ENCODE data around the gene TPPP2. TPM values are rescaled to one million over a fixed set of nuclear protein-coding genes. Genes with fewer than 3 reads are reported as not detected.

TPPP2 gene
- total and polyA plus RNA-seq, 2 experiments from 2014 or later, result not detected

GRCh38 chr14:21073921-21074320 is 43.9 kb downstream of the TPPP2 start:
- TF ChIP-seq CREB1 (CRISPR knock-in tag; IDR thresholded peaks at IDR 0.05; ENCODE audit: low read depth), result no peak
- no peak for TF ChIP-seq EZH2phosphoT487 (IDR thresholded peaks at IDR 0.05; ENCODE audit: unreplicated experiment)
- TF ChIP-seq ZNF114 (CRISPR knock-in tag; IDR thresholded peaks at IDR 0.05), result no peak
- TF ChIP-seq STAT1 (IDR thresholded peaks at IDR 0.05; ENCODE audit: unreplicated experiment), result no peak
- no peak for TF ChIP-seq EZH2 (IDR thresholded peaks at IDR 0.05; ENCODE audit: low read depth, unreplicated experiment)
- TF ChIP-seq REST (IDR thresholded peaks at IDR 0.05; ENCODE audit: unreplicated experiment), result no peak
- no peak for TF ChIP-seq JUNB (IDR thresholded peaks at IDR 0.05; ENCODE audit: unreplicated experiment)
- TF ChIP-seq POLR2AphosphoS5 (IDR thresholded peaks at IDR 0.05; ENCODE audit: low read depth), result no peak
- no peak for TF ChIP-seq NANOG (IDR thresholded peaks at IDR 0.05; ENCODE audit: borderline replicate concordance)
- TF ChIP-seq CTCF (conservative IDR thresholded peaks at IDR 0.05; ENCODE audit: low read depth in 2 of 2), result no peak
- TF ChIP-seq ETS1 (IDR thresholded peaks at IDR 0.05), result no peak
- no peak for TF ChIP-seq ZNF462 (CRISPR knock-in tag; IDR thresholded peaks at IDR 0.05)
- no peak for TF ChIP-seq ZNF331 (CRISPR knock-in tag; IDR thresholded peaks at IDR 0.05; ENCODE audit: low read depth)
- Histone ChIP-seq H3K4me2 (no peak overlapping the region), H3K4me1 (ENCODE audit: insufficient read depth) (peaks cover 13% of the 10 kb centered on the region), H3K79me2 (replicated peaks; ENCODE audit: insufficient read depth) (peaks cover 6% of the 10 kb centered on the region), H3K36me3 (ENCODE audit: insufficient read depth) (peaks cover 12% of the 10 kb centered on the region; the same call in 1 of the 2 replicates), H3K9me2 (ENCODE audit: insufficient read depth) (no peaks in the 10 kb centered on the region), H3K27ac (ENCODE audit: low read depth) (no peak overlapping the region), H4K20me1 (replicated peaks; ENCODE audit: insufficient read depth) (peaks cover 3% of the 10 kb centered on the region; the same call in 1 of the 2 replicates), H3K4me3 (no peak overlapping the region), H2AFZ (no peak overlapping the region), H3F3A (replicated peaks; ENCODE audit: low read depth) (peaks cover 17% of the 10 kb centered on the region), H3K27me3 (ENCODE audit: insufficient read depth) (peaks cover 4% of the 10 kb centered on the region)
- Mint-ChIP-seq H3K4me3 (no peak overlapping the region), H3K9me3 (no peaks in the 10 kb centered on the region; the same call in 1 of the 3 replicates), H3K27ac (no peak overlapping the region), H3K4me1 (peaks cover 19% of the 10 kb centered on the region), H3K36me3 (ENCODE audit: low read depth) (peaks cover 64% of the 10 kb centered on the region), H3K27me3 (ENCODE audit: insufficient read depth, low read depth, poor library complexity) (peaks cover 21% of the 10 kb centered on the region)
- no peak for ATAC-seq
- no peak for DNase-seq (ENCODE audit: low spot score)
